GM19452 (cell line): ENCODE results near the gene PCDHB8.
"Not testable (repeated sequence)": the region's sequence is repeated elsewhere in the genome, so short reads cannot be mapped to it uniquely, and the experiment has no call there.

Source experiments
- ATAC-seq: cut with Tn5 transposase; IDR thresholded peaks from one replicate; pipeline ENCODE4 v1.9.1; 2021; ENCODE audit not compliant: unreplicated experiment

PCDHB8 gene

GRCh38 chr5:141184117-141184855 is 6.7 kb downstream of the PCDHB8 start:
- ATAC-seq, result not testable (repeated sequence)

GRCh38 chr5:141186897-141187512 is 9.4 kb downstream of the PCDHB8 start, which contains the start of gene PCDHB9:
Gene PCDHB9, plus strand, starts transcription at chr5:141187161. Its CDS starts 158 bp downstream, at chr5:141187319.
- ATAC-seq, result no peak

- ATAC-seq, result not testable (repeated sequence)
These were observed 11.1 kb downstream of the PCDHB8 start for GRCh38 chr5:141188682-141189081.

GRCh38 chr5:141189131-141189530 is 11.5 kb downstream of the PCDHB8 start:
- ATAC-seq, result not testable (repeated sequence)

- ATAC-seq, result no peak
These were observed 14.6 kb downstream of the PCDHB8 start, which contains the start of gene PCDHB10 for GRCh38 chr5:141192110-141192725. Gene PCDHB10, plus strand, starts transcription at chr5:141192353. Its CDS starts 200 bp downstream, at chr5:141192553.

DNA sequence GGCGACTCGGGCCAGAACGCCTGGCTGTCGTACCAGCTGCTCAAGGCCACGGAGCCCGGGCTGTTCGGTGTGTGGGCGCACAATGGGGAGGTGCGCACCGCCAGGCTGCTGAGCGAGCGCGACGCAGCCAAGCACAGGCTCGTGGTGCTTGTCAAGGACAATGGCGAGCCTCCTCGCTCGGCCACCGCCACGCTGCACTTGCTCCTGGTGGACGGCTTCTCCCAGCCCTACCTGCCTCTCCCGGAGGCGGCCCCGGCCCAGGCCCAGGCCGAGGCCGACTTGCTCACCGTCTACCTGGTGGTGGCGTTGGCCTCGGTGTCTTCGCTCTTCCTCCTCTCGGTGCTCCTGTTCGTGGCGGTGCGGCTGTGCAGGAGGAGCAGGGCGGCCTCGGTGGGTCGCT is 16.7 kb downstream of the PCDHB8 start:
- ATAC-seq, result not testable (repeated sequence)

GRCh38 chr5:141196363-141196762 is 18.8 kb downstream of the PCDHB8 start:
- ATAC-seq, result no peak

GRCh38 chr5:141199359-141200235 is 22.0 kb downstream of the PCDHB8 start, which contains the start of gene PCDHB11:
Gene PCDHB11, plus strand, starts transcription at chr5:141199627. Its CDS starts 148 bp downstream, at chr5:141199775.
- no peak for ATAC-seq

DNA sequence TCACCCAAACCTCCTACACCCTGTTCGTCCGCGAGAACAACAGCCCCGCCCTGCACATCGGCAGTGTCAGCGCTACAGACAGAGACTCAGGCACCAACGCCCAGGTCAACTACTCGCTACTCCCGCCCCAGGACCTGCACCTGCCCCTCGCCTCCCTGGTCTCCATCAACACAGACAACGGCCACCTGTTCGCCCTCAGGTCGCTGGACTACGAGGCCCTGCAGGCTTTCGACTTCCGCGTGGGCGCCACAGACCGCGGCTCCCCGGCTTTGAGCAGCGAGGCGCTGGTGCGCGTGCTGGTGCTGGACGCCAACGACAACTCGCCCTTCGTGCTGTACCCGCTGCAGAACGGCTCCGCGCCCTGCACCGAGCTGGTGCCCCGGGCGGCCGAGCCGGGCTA is 23.5 kb downstream of the PCDHB8 start:
- not testable (repeated sequence) for ATAC-seq

GRCh38 chr5:141201646-141202045 is 24.1 kb downstream of the PCDHB8 start:
- ATAC-seq, result not testable (repeated sequence)

- no peak for ATAC-seq
These were observed 30.9 kb downstream of the PCDHB8 start, which contains the start of gene PCDHB12 for GRCh38 chr5:141208478-141208877. Gene PCDHB12, plus strand, starts transcription at chr5:141208719. Its CDS starts 189 bp downstream, at chr5:141208908.

- ATAC-seq, result not testable (repeated sequence)
These were observed 32.7 kb downstream of the PCDHB8 start for GRCh38 chr5:141210281-141210680.

DNA sequence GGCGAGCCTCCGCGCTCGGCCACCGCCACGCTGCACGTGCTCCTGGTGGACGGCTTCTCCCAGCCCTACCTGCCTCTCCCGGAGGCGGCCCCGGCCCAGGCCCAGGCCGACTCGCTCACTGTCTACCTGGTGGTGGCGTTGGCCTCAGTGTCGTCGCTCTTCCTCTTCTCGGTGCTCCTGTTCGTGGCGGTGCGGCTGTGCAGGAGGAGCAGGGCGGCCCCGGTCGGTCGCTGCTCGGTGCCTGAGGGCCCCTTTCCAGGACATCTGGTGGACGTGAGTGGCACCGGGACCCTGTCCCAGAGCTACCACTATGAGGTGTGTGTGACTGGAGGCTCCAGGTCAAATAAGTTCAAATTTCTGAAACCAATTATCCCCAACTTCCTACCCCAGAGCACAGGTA is 33.3 kb downstream of the PCDHB8 start:
- not testable (repeated sequence) for ATAC-seq

DNA sequence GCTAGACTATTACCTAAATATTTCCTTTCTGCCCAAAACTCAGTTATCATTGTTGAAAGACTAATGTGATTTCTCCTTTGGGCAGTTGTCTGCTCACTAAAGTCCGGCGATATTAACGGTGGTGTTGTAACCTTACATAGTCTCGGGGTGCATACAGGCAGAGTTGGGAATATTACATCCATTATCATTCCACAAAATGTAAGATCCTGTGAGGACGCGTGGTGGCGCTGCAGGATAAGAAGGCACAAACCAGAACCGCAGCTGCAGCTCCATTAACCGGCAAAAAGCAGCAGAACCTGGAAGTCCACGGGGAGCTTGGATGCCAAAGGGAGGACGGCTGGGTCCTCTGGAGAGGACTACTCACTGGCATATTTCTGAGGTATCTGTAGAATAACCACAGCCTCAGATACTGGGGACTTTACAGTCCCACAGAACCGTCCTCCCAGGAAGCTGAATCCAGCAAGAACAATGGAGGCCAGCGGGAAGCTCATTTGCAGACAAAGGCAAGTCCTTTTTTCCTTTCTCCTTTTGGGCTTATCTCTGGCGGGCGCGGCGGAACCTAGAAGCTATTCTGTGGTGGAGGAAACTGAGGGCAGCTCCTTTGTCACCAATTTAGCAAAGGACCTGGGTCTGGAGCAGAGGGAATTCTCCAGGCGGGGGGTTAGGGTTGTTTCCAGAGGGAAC is 36.2 kb downstream of the PCDHB8 start, which contains the start of gene PCDHB13:
TSS of gene PCDHB13 (plus strand) at position 264 of the 684 bp plus-strand sequence. CDS start at position 469, 205 bp downstream.
- ATAC-seq, result not testable (repeated sequence)

DNA sequence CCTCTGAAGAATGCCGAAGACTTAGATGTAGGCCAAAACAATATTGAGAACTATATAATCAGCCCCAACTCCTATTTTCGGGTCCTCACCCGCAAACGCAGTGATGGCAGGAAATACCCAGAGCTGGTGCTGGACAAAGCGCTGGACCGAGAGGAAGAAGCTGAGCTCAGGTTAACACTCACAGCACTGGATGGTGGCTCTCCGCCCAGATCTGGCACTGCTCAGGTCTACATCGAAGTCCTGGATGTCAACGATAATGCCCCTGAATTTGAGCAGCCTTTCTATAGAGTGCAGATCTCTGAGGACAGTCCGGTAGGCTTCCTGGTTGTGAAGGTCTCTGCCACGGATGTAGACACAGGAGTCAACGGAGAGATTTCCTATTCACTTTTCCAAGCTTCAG is 37.0 kb downstream of the PCDHB8 start:
- ATAC-seq, result not testable (repeated sequence)

GRCh38 chr5:141215504-141215903 is 37.9 kb downstream of the PCDHB8 start:
- ATAC-seq, result not testable (repeated sequence)

DNA sequence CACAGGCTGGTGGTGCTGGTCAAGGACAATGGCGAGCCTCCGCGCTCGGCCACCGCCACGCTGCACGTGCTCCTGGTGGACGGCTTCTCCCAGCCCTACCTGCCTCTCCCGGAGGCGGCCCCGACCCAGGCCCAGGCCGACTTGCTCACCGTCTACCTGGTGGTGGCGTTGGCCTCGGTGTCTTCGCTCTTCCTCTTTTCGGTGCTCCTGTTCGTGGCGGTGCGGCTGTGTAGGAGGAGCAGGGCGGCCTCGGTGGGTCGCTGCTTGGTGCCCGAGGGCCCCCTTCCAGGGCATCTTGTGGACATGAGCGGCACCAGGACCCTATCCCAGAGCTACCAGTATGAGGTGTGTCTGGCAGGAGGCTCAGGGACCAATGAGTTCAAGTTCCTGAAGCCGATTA is 38.4 kb downstream of the PCDHB8 start:
- not testable (repeated sequence) for ATAC-seq

DNA sequence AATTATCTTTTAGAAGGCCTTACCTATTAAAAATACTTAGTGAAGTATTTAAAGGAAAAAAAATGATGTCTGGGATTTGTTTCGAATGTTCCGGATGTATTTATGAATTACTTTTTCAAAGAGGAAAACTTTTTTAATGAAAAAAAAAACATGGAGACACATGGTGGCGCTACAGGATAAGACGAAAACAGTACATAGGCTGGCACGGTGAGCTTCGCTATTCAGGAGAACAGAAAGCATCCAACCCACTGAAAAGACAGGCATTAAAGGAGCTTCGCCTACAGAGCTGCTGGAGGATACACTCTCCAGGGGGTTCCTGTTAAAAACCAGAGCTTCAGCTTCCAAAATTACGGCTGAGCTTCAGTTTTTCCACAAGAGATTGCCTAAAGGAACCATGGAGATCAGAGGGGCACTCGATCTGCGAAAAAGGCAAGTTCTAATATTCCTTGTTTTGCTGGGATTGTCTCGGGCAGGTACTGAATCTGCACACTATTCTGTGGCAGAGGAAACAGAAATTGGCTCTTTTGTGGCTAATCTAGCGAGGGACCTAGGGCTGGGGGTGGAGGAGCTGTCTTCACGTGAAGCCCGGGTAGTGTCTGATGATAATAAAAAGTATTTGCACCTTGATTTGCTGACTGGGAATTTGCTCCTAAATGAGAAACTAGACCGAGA is 45.7 kb downstream of the PCDHB8 start, which contains the start of gene PCDHB14:
TSS of gene PCDHB14 (plus strand) at position 232 of the 672 bp plus-strand sequence. CDS start at position 395, 163 bp downstream.
- ATAC-seq, result no peak

GRCh38 chr5:141224844-141225243 is 47.3 kb downstream of the PCDHB8 start:
- not testable (repeated sequence) for ATAC-seq
